ENCODE data around the gene NOL3. TPM values are rescaled to one million over a fixed set of nuclear protein-coding genes. Genes with fewer than 3 reads are reported as not detected.

The NOL3 gene
- total RNA-seq, 2 donors from 2014 or later, result 11.6 TPM

GRCh38 chr16:67154578-67155294 is 15.6 kb upstream of the NOL3 start:
- peak overlapping the region; percentile 43 for H3K4me3 Mint-ChIP-seq

GRCh38 chr16:67155295-67156142 is 14.8 kb upstream of the NOL3 start:
- H3K9me3 Mint-ChIP-seq, result no peaks in the 10 kb centered on the region
- H3K27ac Mint-ChIP-seq, result no peak overlapping the region
- Histone ChIP-seq H3K9me3 (ENCODE audit: control insufficient read depth, low read length) (no peaks in the 10 kb centered on the region), H3K4me1 (ENCODE audit: control insufficient read depth, insufficient read depth, low read length) (no peaks in the 10 kb centered on the region), H3K9ac (ENCODE audit: extremely low read depth, low read length, poor library complexity, severe bottlenecking) (no peak overlapping the region), H3K4me3 (ENCODE audit: low read length) (no peak overlapping the region), H3K36me3 (ENCODE audit: control insufficient read depth, insufficient read depth, low read length) (no peaks in the 10 kb centered on the region), H3K27me3 (ENCODE audit: control insufficient read depth, insufficient read depth, low read length, poor library complexity, severe bottlenecking) (peaks cover 100% of the 10 kb centered on the region), H3K27ac (ENCODE audit: low read depth, low read length) (no peak overlapping the region)
- WGBS, 2 experiments (ENCODE audit: insufficient coverage in 1 of 2, insufficient read length in 1 of 2), result 7 to 9% methylated on average over 26 to 74 of the region's 74 CpGs
- H3K36me3 Mint-ChIP-seq (ENCODE audit: low read depth), result no peaks in the 10 kb centered on the region
- peaks cover 93% of the 10 kb centered on the region for H3K27me3 Mint-ChIP-seq (ENCODE audit: insufficient read depth)
- peak overlapping the region; percentile 43 for H3K4me3 Mint-ChIP-seq
- TF ChIP-seq, protein P1, sequence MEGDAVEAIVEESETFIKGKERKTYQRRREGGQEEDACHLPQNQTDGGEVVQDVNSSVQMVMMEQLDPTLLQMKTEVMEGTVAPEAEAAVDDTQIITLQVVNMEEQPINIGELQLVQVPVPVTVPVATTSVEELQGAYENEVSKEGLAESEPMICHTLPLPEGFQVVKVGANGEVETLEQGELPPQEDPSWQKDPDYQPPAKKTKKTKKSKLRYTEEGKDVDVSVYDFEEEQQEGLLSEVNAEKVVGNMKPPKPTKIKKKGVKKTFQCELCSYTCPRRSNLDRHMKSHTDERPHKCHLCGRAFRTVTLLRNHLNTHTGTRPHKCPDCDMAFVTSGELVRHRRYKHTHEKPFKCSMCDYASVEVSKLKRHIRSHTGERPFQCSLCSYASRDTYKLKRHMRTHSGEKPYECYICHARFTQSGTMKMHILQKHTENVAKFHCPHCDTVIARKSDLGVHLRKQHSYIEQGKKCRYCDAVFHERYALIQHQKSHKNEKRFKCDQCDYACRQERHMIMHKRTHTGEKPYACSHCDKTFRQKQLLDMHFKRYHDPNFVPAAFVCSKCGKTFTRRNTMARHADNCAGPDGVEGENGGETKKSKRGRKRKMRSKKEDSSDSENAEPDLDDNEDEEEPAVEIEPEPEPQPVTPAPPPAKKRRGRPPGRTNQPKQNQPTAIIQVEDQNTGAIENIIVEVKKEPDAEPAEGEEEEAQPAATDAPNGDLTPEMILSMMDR (conservative IDR thresholded peaks at IDR 0.05), result peak; percentile 98
- peaks cover 6% of the 10 kb centered on the region for H3K4me1 Mint-ChIP-seq
- peak; percentile 93 for DNase-seq

More at GRCh38 chr16:67154578-67155294, 15.6 kb upstream of the NOL3 start:
- Histone ChIP-seq H3K4me3 (ENCODE audit: low read length) (no peak overlapping the region), H3K27ac (ENCODE audit: low read depth, low read length) (no peak overlapping the region), H3K4me1 (ENCODE audit: control insufficient read depth, insufficient read depth, low read length) (no peaks in the 10 kb centered on the region), H3K9me3 (ENCODE audit: control insufficient read depth, low read length) (no peaks in the 10 kb centered on the region), H3K27me3 (ENCODE audit: control insufficient read depth, insufficient read depth, low read length, poor library complexity, severe bottlenecking) (peaks cover 100% of the 10 kb centered on the region), H3K9ac (ENCODE audit: extremely low read depth, low read length, poor library complexity, severe bottlenecking) (no peak overlapping the region), H3K36me3 (ENCODE audit: control insufficient read depth, insufficient read depth, low read length) (no peaks in the 10 kb centered on the region)
- no peaks in the 10 kb centered on the region for H3K36me3 Mint-ChIP-seq (ENCODE audit: low read depth)
- DNase-seq, result peak; percentile 69
- H3K27me3 Mint-ChIP-seq (ENCODE audit: insufficient read depth), result peaks cover 85% of the 10 kb centered on the region
- WGBS, 2 experiments (ENCODE audit: insufficient coverage in 1 of 2, insufficient read length in 1 of 2), result 22 to 39% methylated on average over 27 to 61 of the region's 61 CpGs
- no peaks in the 10 kb centered on the region for H3K9me3 Mint-ChIP-seq
- peaks cover 6% of the 10 kb centered on the region for H3K4me1 Mint-ChIP-seq
- H3K27ac Mint-ChIP-seq, result no peak overlapping the region
- TF ChIP-seq, protein P1 (conservative IDR thresholded peaks at IDR 0.05), result no peak

GRCh38 chr16:67156143-67156844 is 14.0 kb upstream of the NOL3 start:
- Histone ChIP-seq H3K27me3 (ENCODE audit: control insufficient read depth, insufficient read depth, low read length, poor library complexity, severe bottlenecking) (peaks cover 100% of the 10 kb centered on the region), H3K4me3 (ENCODE audit: low read length) (no peak overlapping the region), H3K36me3 (ENCODE audit: control insufficient read depth, insufficient read depth, low read length) (no peaks in the 10 kb centered on the region), H3K9ac (ENCODE audit: extremely low read depth, low read length, poor library complexity, severe bottlenecking) (no peak overlapping the region), H3K4me1 (ENCODE audit: control insufficient read depth, insufficient read depth, low read length) (no peaks in the 10 kb centered on the region), H3K9me3 (ENCODE audit: control insufficient read depth, low read length) (no peaks in the 10 kb centered on the region), H3K27ac (ENCODE audit: low read depth, low read length) (no peak overlapping the region)
- H3K4me1 Mint-ChIP-seq, result peaks cover 3% of the 10 kb centered on the region
- H3K9me3 Mint-ChIP-seq, result peaks cover 2% of the 10 kb centered on the region
- peaks cover 97% of the 10 kb centered on the region for H3K27me3 Mint-ChIP-seq (ENCODE audit: insufficient read depth)
- H3K36me3 Mint-ChIP-seq (ENCODE audit: low read depth), result no peaks in the 10 kb centered on the region
- no peak overlapping the region for H3K27ac Mint-ChIP-seq
- 57 to 59% methylated on average over 10 to 15 of the region's 15 CpGs for WGBS, 2 experiments (ENCODE audit: insufficient coverage in 1 of 2, insufficient read length in 1 of 2)
- no peak overlapping the region for H3K4me3 Mint-ChIP-seq
- TF ChIP-seq, protein P1 (conservative IDR thresholded peaks at IDR 0.05), result no peak
- DNase-seq, result peak; percentile 46
